ENCODE results near the gene TRAPPC5. TPM values are rescaled to one million over a fixed set of nuclear protein-coding genes. Genes with fewer than 3 reads are reported as not detected.

TRAPPC5 gene
- total RNA-seq, 2 donors from 2014 or later = 69.8 to 70.0 TPM

DNA sequence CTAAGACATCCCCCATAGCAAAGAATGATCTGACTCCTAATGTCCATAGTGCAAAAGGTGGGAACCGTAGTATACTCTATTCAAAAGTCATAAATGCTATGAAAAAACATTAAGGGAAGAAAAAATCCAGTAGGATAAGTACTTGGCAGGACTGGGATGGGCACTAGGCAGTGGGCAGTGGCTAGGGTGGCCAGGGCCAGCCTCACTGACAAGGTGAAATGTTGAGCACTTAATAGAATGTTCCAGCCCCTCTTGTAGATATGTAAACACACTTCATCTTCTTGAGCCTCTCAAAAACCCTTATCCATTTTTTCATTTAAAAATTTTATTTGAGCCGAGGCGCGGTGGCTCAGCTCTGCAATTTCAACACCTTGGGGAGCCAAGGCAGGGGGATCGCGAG, 52.7 kb downstream of the TRAPPC5 start:
- Histone ChIP-seq H3K4me3 (no peak overlapping the region), H3K27me3 (replicated peaks; ENCODE audit: insufficient read depth) (no peaks in the 10 kb centered on the region), H3K4me1 (ENCODE audit: control insufficient read depth in 1 of 2, low read depth in 2 of 2) (no peaks in the 10 kb centered on the region), H3K36me3 (no peaks in the 10 kb centered on the region), H3K9me3 (no peaks in the 10 kb centered on the region), H3K27ac (no peak overlapping the region)
- no peak for DNase-seq (ENCODE audit: low spot score)
- TF ChIP-seq, protein P1, sequence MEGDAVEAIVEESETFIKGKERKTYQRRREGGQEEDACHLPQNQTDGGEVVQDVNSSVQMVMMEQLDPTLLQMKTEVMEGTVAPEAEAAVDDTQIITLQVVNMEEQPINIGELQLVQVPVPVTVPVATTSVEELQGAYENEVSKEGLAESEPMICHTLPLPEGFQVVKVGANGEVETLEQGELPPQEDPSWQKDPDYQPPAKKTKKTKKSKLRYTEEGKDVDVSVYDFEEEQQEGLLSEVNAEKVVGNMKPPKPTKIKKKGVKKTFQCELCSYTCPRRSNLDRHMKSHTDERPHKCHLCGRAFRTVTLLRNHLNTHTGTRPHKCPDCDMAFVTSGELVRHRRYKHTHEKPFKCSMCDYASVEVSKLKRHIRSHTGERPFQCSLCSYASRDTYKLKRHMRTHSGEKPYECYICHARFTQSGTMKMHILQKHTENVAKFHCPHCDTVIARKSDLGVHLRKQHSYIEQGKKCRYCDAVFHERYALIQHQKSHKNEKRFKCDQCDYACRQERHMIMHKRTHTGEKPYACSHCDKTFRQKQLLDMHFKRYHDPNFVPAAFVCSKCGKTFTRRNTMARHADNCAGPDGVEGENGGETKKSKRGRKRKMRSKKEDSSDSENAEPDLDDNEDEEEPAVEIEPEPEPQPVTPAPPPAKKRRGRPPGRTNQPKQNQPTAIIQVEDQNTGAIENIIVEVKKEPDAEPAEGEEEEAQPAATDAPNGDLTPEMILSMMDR (IDR thresholded peaks at IDR 0.05) = no peak
- ATAC-seq (ENCODE audit: insufficient number of reproducible peaks, low FRiP score, low read depth) = no peak

DNA sequence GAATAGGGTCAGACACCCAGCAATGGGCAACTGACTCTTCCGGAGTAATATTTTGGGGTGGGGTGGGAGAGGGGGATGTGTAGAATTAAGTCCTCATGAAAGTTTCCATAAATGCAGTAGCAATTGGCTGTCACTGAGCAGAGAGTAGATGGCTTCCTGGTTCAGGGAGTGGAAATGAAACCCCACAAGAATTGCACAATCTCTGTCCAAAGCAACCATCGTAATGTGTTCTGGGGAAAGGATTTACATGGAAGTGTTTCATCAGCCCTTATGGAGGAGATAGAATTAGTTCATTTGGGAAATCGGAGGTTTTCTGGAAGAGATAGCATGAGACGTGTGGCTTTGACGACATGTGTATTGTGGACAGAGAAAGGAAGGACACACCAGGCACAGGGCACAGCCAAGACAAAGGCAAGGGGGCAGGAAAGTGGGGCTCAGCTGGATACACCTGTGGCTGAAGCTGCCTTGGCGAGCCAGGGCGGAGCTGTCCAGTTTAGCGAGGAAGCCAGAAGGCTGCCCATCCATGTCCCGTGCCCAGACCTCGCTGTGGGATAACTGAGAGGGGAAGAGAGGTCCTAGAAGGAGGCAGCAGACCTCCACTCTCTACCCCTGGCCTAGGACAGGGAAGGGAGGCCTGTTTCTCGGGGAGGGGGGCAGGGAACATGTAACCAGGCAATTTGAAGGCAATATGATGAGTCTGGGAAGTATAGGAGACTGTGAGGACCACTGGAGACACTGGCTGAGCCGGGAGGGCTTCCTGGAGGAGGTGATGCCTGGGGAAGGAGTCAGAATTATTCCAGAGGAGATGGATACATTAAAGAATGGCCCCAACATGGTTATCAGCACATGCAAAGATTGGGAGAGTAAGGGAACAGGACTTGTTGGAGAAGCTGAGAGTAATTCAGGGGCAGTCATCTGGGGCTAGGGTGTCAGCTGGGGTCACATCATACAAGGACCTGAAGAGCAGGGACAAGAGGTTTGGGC, 53.9 kb downstream of the TRAPPC5 start:
- no peak for ATAC-seq (ENCODE audit: insufficient number of reproducible peaks, low FRiP score, low read depth)

DNA sequence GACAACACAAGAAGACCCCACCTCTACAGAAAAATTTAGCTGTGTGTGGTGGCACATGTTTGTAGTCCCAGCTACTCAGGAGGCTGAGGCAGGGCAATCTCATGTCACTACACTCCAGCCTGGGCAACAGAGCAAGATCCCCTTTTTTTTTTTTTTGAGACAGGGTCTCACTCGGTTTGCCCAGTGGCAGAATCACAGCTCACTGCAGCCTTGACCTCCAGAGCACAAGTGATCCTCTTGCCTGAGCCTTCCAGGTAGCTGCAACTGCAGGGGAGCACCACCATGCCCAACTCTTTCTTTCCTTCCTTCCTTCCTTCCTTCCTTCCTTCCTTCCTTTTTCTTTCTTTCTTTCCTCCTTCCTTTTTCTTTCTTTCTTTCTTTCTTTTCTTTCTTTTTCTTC, 55.5 kb downstream of the TRAPPC5 start:
- TF ChIP-seq, protein P1 (IDR thresholded peaks at IDR 0.05) = no peak
- no peaks in the 10 kb centered on the region for H3K27me3 ChIP-seq (replicated peaks; ENCODE audit: insufficient read depth)
- DNase-seq (ENCODE audit: low spot score) = no peak

More for the DNA sequence above, 53.9 kb downstream of the TRAPPC5 start:
- Histone ChIP-seq H3K27me3 (replicated peaks; ENCODE audit: insufficient read depth) (no peaks in the 10 kb centered on the region), H3K27ac (no peak overlapping the region), H3K36me3 (no peaks in the 10 kb centered on the region), H3K4me1 (ENCODE audit: control insufficient read depth in 1 of 2, low read depth in 2 of 2) (no peaks in the 10 kb centered on the region), H3K4me3 (no peak overlapping the region), H3K9me3 (no peaks in the 10 kb centered on the region)
- DNase-seq (ENCODE audit: low spot score) = no peak
- TF ChIP-seq, protein P1 (IDR thresholded peaks at IDR 0.05) = no peak

DNA sequence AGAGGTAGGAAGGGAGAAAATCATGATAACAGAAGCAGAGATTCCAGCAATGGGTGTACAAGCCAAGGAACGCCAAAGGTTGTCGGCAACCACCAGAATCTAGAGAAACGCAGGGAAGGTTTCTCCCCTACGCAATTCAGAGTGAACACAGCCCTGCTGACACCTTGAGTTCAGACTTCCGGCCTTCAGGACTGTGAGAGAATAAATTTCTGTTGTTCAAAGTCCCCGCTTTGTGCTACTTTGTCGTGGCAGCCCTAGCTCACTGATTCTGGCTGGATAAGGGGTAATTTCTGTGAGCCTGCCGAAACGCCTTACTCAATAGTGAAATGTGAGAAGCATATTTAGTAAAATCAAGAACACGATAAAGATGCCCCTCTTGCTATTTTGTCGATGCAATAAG, 56.6 kb downstream of the TRAPPC5 start:
- no peaks in the 10 kb centered on the region for H3K27me3 ChIP-seq (replicated peaks; ENCODE audit: insufficient read depth)
- H3K4me3 ChIP-seq = no peak overlapping the region
- H3K36me3 ChIP-seq = no peaks in the 10 kb centered on the region
- H3K27ac ChIP-seq = no peak overlapping the region
- no peak for DNase-seq (ENCODE audit: low spot score)
- TF ChIP-seq, protein P1 (IDR thresholded peaks at IDR 0.05) = no peak
- ATAC-seq (ENCODE audit: insufficient number of reproducible peaks, low FRiP score, low read depth) = no peak
- H3K9me3 ChIP-seq = no peaks in the 10 kb centered on the region
- H3K4me1 ChIP-seq (ENCODE audit: control insufficient read depth in 1 of 2, low read depth in 2 of 2) = no peaks in the 10 kb centered on the region

More for the DNA sequence above, 55.5 kb downstream of the TRAPPC5 start:
- Histone ChIP-seq H3K4me3 (no peak overlapping the region), H3K4me1 (ENCODE audit: control insufficient read depth in 1 of 2, low read depth in 2 of 2) (no peaks in the 10 kb centered on the region), H3K36me3 (no peaks in the 10 kb centered on the region), H3K9me3 (no peaks in the 10 kb centered on the region), H3K27ac (no peak overlapping the region)
- ATAC-seq (ENCODE audit: insufficient number of reproducible peaks, low FRiP score, low read depth) = no peak

Other genes with a start within 250 kb of the TRAPPC5 start
- under 1 TPM in 1 of 2 donors, not detected in 1; 0.63 TPM for gene PEX11G, start 191.8 kb upstream of the TRAPPC5 start, total RNA-seq
- gene ZNF358, start 164.7 kb upstream of the TRAPPC5 start, total RNA-seq = 10 to 100 TPM; 44.5 to 88.9 TPM
- 10 to 100 TPM; 19.6 to 34.8 TPM for gene MCOLN1, start 158.2 kb upstream of the TRAPPC5 start, total RNA-seq
- gene PNPLA6, start 145.1 kb upstream of the TRAPPC5 start, total RNA-seq = 100 to 1,000 TPM; 128 to 143 TPM
- under 1 TPM in 1 of 2 donors, not detected in 1; 0.85 TPM for gene CAMSAP3, start 85.0 kb upstream of the TRAPPC5 start, total RNA-seq
- 10 to 100 TPM; 34.1 to 40.6 TPM for gene XAB2, start 51.3 kb upstream of the TRAPPC5 start, total RNA-seq
- 10 to 100 TPM in 1 of 2 donors, 1 to 10 TPM in 1; 4.5 to 11.9 TPM for gene PET100, start 51.0 kb upstream of the TRAPPC5 start, total RNA-seq
- gene PCP2, start 47.1 kb upstream of the TRAPPC5 start, total RNA-seq = not detected
- gene STXBP2, start 43.7 kb upstream of the TRAPPC5 start, total RNA-seq = 10 to 100 TPM; 20.2 to 23.4 TPM
- not detected for gene RETN, start 11.8 kb upstream of the TRAPPC5 start, total RNA-seq
- gene MCEMP1, start 3.7 kb upstream of the TRAPPC5 start, total RNA-seq = under 1 TPM in 1 of 2 donors, not detected in 1; 0.92 TPM
- gene FCER2, start 21.3 kb downstream of the TRAPPC5 start, total RNA-seq = 1 to 10 TPM; 1.4 to 1.5 TPM
- gene CLEC4G, start 51.3 kb downstream of the TRAPPC5 start, total RNA-seq = 1 to 10 TPM in 1 of 2 donors, under 1 TPM in 1; 0.49 to 6.2 TPM
- 10 to 100 TPM in 1 of 2 donors, 1 to 10 TPM in 1; 6.8 to 14.2 TPM for gene CD209, start 66.7 kb downstream of the TRAPPC5 start, total RNA-seq
- not detected for gene CLEC4M, start 82.4 kb downstream of the TRAPPC5 start, total RNA-seq
- gene EVI5L, start 149.4 kb downstream of the TRAPPC5 start, total RNA-seq = 10 to 100 TPM; 12.1 to 16.8 TPM
- not detected for gene PRR36, start 193.6 kb downstream of the TRAPPC5 start, total RNA-seq
- under 1 TPM in 1 of 2 donors, not detected in 1; 0.14 TPM for gene LRRC8E, start 207.7 kb downstream of the TRAPPC5 start, total RNA-seq
- gene MAP2K7, start 223.0 kb downstream of the TRAPPC5 start, total RNA-seq = 10 to 100 TPM; 15.2 to 16.9 TPM
- gene TGFBR3L, start 234.0 kb downstream of the TRAPPC5 start, total RNA-seq = not detected
- gene SNAPC2, start 239.5 kb downstream of the TRAPPC5 start, total RNA-seq = 10 to 100 TPM; 13.3 to 26.1 TPM
- gene CTXN1, start 245.3 kb downstream of the TRAPPC5 start, total RNA-seq = under 1 TPM in 1 of 2 donors, not detected in 1; 0.54 TPM

Measured in thoracic aorta (tissue), 2 donors.